ENCODE measurements around the gene MZT2B. TPM values are rescaled to one million over a fixed set of nuclear protein-coding genes. Genes with fewer than 3 reads are reported as not detected.
"Not testable (repeated sequence)": the region's sequence is repeated elsewhere in the genome, so short reads cannot be mapped to it uniquely, and the experiment has no call there.

MZT2B gene
- total RNA-seq, 1 experiment from 2014 or later, result 198 TPM

DNA sequence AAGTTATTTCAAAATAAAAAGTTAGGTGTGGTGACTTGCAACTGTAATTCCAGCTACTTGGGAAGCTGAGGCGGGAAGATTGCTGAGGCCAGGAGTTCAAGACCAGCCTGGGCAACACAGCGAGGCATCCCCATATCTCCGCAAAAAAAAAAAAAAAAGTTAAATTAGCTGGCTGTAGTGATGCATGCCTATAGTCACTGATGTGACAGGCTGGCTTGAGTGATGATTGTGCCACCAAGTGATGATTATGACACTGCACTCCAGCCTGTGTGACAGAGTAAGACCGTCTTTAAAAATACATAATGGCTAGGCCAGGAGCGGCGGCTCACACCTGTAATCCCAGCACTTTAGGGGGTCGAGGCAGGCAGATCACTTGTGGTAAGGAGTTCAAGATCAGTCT lies 12.2 kb upstream of the MZT2B start:
- H3K23me2 ChIP-seq (ENCODE audit: insufficient read length, low read depth, low read length, poor library complexity, severe bottlenecking), result no peaks in the 10 kb centered on the region
- no peak overlapping the region for H3K14ac ChIP-seq (ENCODE audit: insufficient read depth, low read length)
- H3K4ac ChIP-seq (ENCODE audit: low read depth, low read length), result no peak overlapping the region
- H3K9me3 Mint-ChIP-seq, result no peaks in the 10 kb centered on the region
- no peaks in the 10 kb centered on the region for H3K27me3 Mint-ChIP-seq (ENCODE audit: low read depth)
- no peak overlapping the region for H2BK120ac ChIP-seq (ENCODE audit: low read depth, low read length, poor library complexity, severe bottlenecking)
- H3K23ac ChIP-seq (ENCODE audit: insufficient read length, low read depth, low read length), result no peak overlapping the region
- H3K36me3 Mint-ChIP-seq (ENCODE audit: insufficient read depth in 1 of 3, low read depth in 3 of 3), result peaks cover 35 to 88% (median 77%) of the 10 kb centered on the region in 3 experiments; a peak in 6 of 7 replicates
- H3K27ac Mint-ChIP-seq, result no peak overlapping the region
- H2BK12ac ChIP-seq (ENCODE audit: insufficient read length, low read depth, low read length), result no peak overlapping the region
- TF ChIP-seq, protein P1, sequence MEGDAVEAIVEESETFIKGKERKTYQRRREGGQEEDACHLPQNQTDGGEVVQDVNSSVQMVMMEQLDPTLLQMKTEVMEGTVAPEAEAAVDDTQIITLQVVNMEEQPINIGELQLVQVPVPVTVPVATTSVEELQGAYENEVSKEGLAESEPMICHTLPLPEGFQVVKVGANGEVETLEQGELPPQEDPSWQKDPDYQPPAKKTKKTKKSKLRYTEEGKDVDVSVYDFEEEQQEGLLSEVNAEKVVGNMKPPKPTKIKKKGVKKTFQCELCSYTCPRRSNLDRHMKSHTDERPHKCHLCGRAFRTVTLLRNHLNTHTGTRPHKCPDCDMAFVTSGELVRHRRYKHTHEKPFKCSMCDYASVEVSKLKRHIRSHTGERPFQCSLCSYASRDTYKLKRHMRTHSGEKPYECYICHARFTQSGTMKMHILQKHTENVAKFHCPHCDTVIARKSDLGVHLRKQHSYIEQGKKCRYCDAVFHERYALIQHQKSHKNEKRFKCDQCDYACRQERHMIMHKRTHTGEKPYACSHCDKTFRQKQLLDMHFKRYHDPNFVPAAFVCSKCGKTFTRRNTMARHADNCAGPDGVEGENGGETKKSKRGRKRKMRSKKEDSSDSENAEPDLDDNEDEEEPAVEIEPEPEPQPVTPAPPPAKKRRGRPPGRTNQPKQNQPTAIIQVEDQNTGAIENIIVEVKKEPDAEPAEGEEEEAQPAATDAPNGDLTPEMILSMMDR (conservative IDR thresholded peaks at IDR 0.05), result no peak
- no peak overlapping the region for H4K5ac ChIP-seq (ENCODE audit: insufficient read length, low read depth, low read length)
- H4K91ac ChIP-seq (ENCODE audit: insufficient read length, low read depth, low read length), result no peak overlapping the region
- H3K4me2 ChIP-seq (ENCODE audit: insufficient read depth, insufficient read length, low read length), result no peak overlapping the region
- no CpG with 5 or more reads among the region's 7 CpGs for whole genome bisulfite sequencing (ENCODE audit: extremely low coverage, insufficient read length, low lambda C conversion rate)
- H2AFZ ChIP-seq (ENCODE audit: low read length), result no peak overlapping the region
- H3K27me3 ChIP-seq (ENCODE audit: insufficient read depth, low read length), result no peaks in the 10 kb centered on the region
- no peaks in the 10 kb centered on the region for H3K4me1 ChIP-seq (ENCODE audit: insufficient read depth, low read length)
- H2AK5ac ChIP-seq (ENCODE audit: insufficient read length, low read length), result no peak overlapping the region
- no peaks in the 10 kb centered on the region for H3K79me1 ChIP-seq (ENCODE audit: insufficient read depth, low read depth, low read length, poor library complexity, severe bottlenecking)
- H3K27ac ChIP-seq (ENCODE audit: insufficient read length, low read depth, low read length), result no peak overlapping the region
- H3K4me1 Mint-ChIP-seq, result no peaks in the 10 kb centered on the region
- no peak overlapping the region for H3K9ac ChIP-seq (ENCODE audit: extremely low read depth, insufficient read length, low read length)
- no peak overlapping the region for H3K18ac ChIP-seq (ENCODE audit: insufficient read length, low read depth, low read length)
- no peak overlapping the region for H2BK20ac ChIP-seq (ENCODE audit: low read depth, low read length, poor library complexity, severe bottlenecking)
- no peak overlapping the region for H2BK5ac ChIP-seq (ENCODE audit: insufficient read length, low read length)
- H3T11ph ChIP-seq (ENCODE audit: low read length), result no peak overlapping the region
- no peak overlapping the region for H4K8ac ChIP-seq (replicated peaks; ENCODE audit: insufficient read length, low read depth, low read length)
- H4K20me1 ChIP-seq (ENCODE audit: control insufficient read depth, insufficient read depth, insufficient read length), result no peaks in the 10 kb centered on the region
- H3K79me2 ChIP-seq (ENCODE audit: insufficient read depth, low read length), result no peaks in the 10 kb centered on the region
- no peak overlapping the region for H3K56ac ChIP-seq (ENCODE audit: insufficient read length, low read depth, low read length)
- no peaks in the 10 kb centered on the region for H3K9me3 ChIP-seq (ENCODE audit: control insufficient read depth, low read depth, low read length)
- no peak for DNase-seq
- no peak overlapping the region for H2BK15ac ChIP-seq (ENCODE audit: low read depth, low read length)
- no peak overlapping the region for H3K4me3 Mint-ChIP-seq

DNA sequence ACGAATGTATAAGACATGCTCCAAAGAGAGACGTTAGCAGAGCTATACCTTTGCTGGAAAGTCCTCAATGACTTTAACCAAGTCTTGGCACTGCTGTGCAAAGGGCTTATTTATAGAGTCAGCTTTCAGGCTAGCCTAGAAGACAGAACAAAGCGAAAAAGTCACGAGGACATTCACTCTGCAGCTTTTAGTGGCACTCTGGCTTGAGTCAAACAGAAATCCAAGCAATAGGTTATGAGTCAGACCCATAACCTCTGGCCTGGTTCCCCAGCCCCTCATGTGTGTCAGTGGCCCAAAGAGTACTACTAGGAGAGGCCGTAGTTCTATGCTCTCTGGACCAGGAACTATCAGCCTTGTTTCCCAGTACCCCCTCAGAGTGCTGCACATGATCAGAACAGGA lies 7.2 kb upstream of the MZT2B start:
- H3K4me1 Mint-ChIP-seq; H3K23ac ChIP-seq (ENCODE audit: insufficient read length, low read depth, low read length); H3K18ac ChIP-seq (ENCODE audit: insufficient read length, low read depth, low read length); H2BK15ac ChIP-seq (ENCODE audit: low read depth, low read length); H2BK120ac ChIP-seq (ENCODE audit: low read depth, low read length, poor library complexity, severe bottlenecking); H3K27me3 Mint-ChIP-seq (ENCODE audit: low read depth); H4K8ac ChIP-seq (replicated peaks; ENCODE audit: insufficient read length, low read depth, low read length); H4K20me1 ChIP-seq (ENCODE audit: control insufficient read depth, insufficient read depth, insufficient read length); DNase-seq; H3K9ac ChIP-seq (ENCODE audit: extremely low read depth, insufficient read length, low read length); H3K9me3 Mint-ChIP-seq; H2BK20ac ChIP-seq (ENCODE audit: low read depth, low read length, poor library complexity, severe bottlenecking); H3K14ac ChIP-seq (ENCODE audit: insufficient read depth, low read length); H3K4ac ChIP-seq (ENCODE audit: low read depth, low read length); H3K4me2 ChIP-seq (ENCODE audit: insufficient read depth, insufficient read length, low read length); H3K4me1 ChIP-seq (ENCODE audit: insufficient read depth, low read length); H3K9me3 ChIP-seq (ENCODE audit: control insufficient read depth, low read depth, low read length); H4K91ac ChIP-seq (ENCODE audit: insufficient read length, low read depth, low read length); H3T11ph ChIP-seq (ENCODE audit: low read length); H2BK12ac ChIP-seq (ENCODE audit: insufficient read length, low read depth, low read length); H3K56ac ChIP-seq (ENCODE audit: insufficient read length, low read depth, low read length); H2AK5ac ChIP-seq (ENCODE audit: insufficient read length, low read length); H3K27me3 ChIP-seq (ENCODE audit: insufficient read depth, low read length); H4K5ac ChIP-seq (ENCODE audit: insufficient read length, low read depth, low read length); H3K79me1 ChIP-seq (ENCODE audit: insufficient read depth, low read depth, low read length, poor library complexity, severe bottlenecking); H3K27ac Mint-ChIP-seq; H2BK5ac ChIP-seq (ENCODE audit: insufficient read length, low read length); H2AFZ ChIP-seq (ENCODE audit: low read length); H3K4me3 Mint-ChIP-seq; H3K23me2 ChIP-seq (ENCODE audit: insufficient read length, low read depth, low read length, poor library complexity, severe bottlenecking); H3K27ac ChIP-seq (ENCODE audit: insufficient read length, low read depth, low read length): not testable (repeated sequence)
- H3K79me2 ChIP-seq (ENCODE audit: insufficient read depth, low read length), result peaks cover 17% of the 10 kb centered on the region; the same call in 1 of the 2 replicates
- no CpG with 5 or more reads among the region's 5 CpGs for WGBS (ENCODE audit: extremely low coverage, insufficient read length, low lambda C conversion rate)
- H3K36me3 Mint-ChIP-seq (ENCODE audit: insufficient read depth in 1 of 3, low read depth in 3 of 3), result peaks cover 22 to 61% (median 45%) of the 10 kb centered on the region in 3 experiments; a peak in 6 of 7 replicates

All from H9 (cell line).